Neural progenitor cell (in vitro differentiated cells): ENCODE results near the gene LRRTM4.
"Not testable (repeated sequence)": the region's sequence is repeated elsewhere in the genome, so short reads cannot be mapped to it uniquely, and the experiment has no call there.

ENCODE experiments used
- CTCF ChIP-seq: fragments of 200-600 bp; sonication (generic); IDR thresholded peaks from 2 replicates; pipeline ENCODE4 v1.5.1; 2017; ENCODE audit warnings: antibody characterized with exemption, mild to moderate bottlenecking
- EZH2 ChIP-seq: fragments of 200-600 bp; sonication (generic); IDR thresholded peaks from 2 replicates; pipeline ENCODE4 v1.6.1; 2017; ENCODE audit warnings: antibody characterized with exemption, mild to moderate bottlenecking, moderate library complexity
- EZH2phosphoT487 ChIP-seq: fragments of 200-600 bp; sonication (generic); IDR thresholded peaks from 2 replicates; pipeline ENCODE4 v1.6.1; 2017; ENCODE audit warnings: antibody characterized with exemption

- not testable (repeated sequence) for TF ChIP-seq CTCF, EZH2phosphoT487, EZH2
Measured at GRCh38 chr2:77164021-77164420, 358.2 kb downstream of the LRRTM4 start.
